ENCODE data around the gene CYB561D2. TPM values are rescaled to one million over a fixed set of nuclear protein-coding genes. Genes with fewer than 3 reads are reported as not detected.
A peak's percentile ranks its signal among the peaks of the same experiment; 100 is the strongest.

CYB561D2 gene
- total RNA-seq, 1 experiment from 2014 or later = 9.5 TPM

- H3K9me2 ChIP-seq (ENCODE audit: insufficient read depth) = no peaks in the 10 kb centered on the region
- no peaks in the 10 kb centered on the region for H3K27me3 ChIP-seq (ENCODE audit: insufficient read depth, low read length)
- no peaks in the 10 kb centered on the region for H3K36me3 ChIP-seq (ENCODE audit: control insufficient read depth in 1 of 2, insufficient read depth in 2 of 2, low read length in 2 of 2)
- no peaks in the 10 kb centered on the region for H3K9me3 ChIP-seq (ENCODE audit: control insufficient read depth in 1 of 2, insufficient read depth in 1 of 2, low read depth in 1 of 2, low read length in 2 of 2)
- intact Hi-C loops (cut with micrococcal nuclease) = no loop called here
- no peak overlapping the region for H2AFZ ChIP-seq (ENCODE audit: low read depth, low read length, poor library complexity, severe bottlenecking)
- H3K79me2 ChIP-seq (ENCODE audit: insufficient read depth, low read length) = no peaks in the 10 kb centered on the region
- no peaks in the 10 kb centered on the region for H4K20me1 ChIP-seq (ENCODE audit: insufficient read depth)
- H3K27ac ChIP-seq (ENCODE audit: low read depth, low read length) = no peak overlapping the region
- ChIA-PET RAD21 (ENCODE audit: low non-redundant PET in 1 of 2, low total read pairs in 2 of 2, uncharacterized antibody in 2 of 2, unreplicated experiment in 2 of 2) (no interaction called here), POLR2A (interaction anchor here (1.4 kb wide), 1 partner anchor 11 kb away, joined by 3 read pairs; no protein-coding TSS in a partner anchor), CTCF (no interaction called here)
- H3K4me2 ChIP-seq (ENCODE audit: low read length) = peak overlapping the region; percentile 45
- peaks cover 5 to 48% of the 10 kb centered on the region in 2 experiments for H3K4me1 ChIP-seq (ENCODE audit: control insufficient read depth in 1 of 2, insufficient read depth in 2 of 2, low read length in 2 of 2)
- no peak overlapping the region for H3K4me3 ChIP-seq (replicated peaks in 1 of 2; ENCODE audit: low read depth in 1 of 2, low read length in 2 of 2)
- ATAC-seq (peak; percentile 97), DNase-seq (ENCODE audit: low read depth, low spot score) (peak; percentile 55)
- TF ChIP-seq, protein P1, sequence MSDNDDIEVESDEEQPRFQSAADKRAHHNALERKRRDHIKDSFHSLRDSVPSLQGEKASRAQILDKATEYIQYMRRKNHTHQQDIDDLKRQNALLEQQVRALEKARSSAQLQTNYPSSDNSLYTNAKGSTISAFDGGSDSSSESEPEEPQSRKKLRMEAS (IDR thresholded peaks at IDR 0.05) = no peak; the same call in 1 of the 2 replicates
- no peak for TF ChIP-seq ELF1 (IDR thresholded peaks at IDR 0.05; ENCODE audit: borderline replicate concordance, low read depth)
- no peak for TF ChIP-seq POLR2A (IDR thresholded peaks at IDR 0.05; ENCODE audit: borderline replicate concordance, extremely low read depth, insufficient read depth, insufficient read length)
- TF ChIP-seq FOSL1 (IDR thresholded peaks at IDR 0.05; ENCODE audit: low read depth) = peak; percentile 97
- TF ChIP-seq POLR2AphosphoS5 (IDR thresholded peaks at IDR 0.05; ENCODE audit: low read depth, low read length) = peak; percentile 43; the same call in 1 of the 2 replicates
- BruUV-seq (replicated peaks) = no TSS peak
- H3K9ac ChIP-seq (ENCODE audit: low read length) = no peak overlapping the region
These were observed 45.8 kb downstream of the CYB561D2 start for GRCh38 chr3:50396502-50396901.

DNA sequence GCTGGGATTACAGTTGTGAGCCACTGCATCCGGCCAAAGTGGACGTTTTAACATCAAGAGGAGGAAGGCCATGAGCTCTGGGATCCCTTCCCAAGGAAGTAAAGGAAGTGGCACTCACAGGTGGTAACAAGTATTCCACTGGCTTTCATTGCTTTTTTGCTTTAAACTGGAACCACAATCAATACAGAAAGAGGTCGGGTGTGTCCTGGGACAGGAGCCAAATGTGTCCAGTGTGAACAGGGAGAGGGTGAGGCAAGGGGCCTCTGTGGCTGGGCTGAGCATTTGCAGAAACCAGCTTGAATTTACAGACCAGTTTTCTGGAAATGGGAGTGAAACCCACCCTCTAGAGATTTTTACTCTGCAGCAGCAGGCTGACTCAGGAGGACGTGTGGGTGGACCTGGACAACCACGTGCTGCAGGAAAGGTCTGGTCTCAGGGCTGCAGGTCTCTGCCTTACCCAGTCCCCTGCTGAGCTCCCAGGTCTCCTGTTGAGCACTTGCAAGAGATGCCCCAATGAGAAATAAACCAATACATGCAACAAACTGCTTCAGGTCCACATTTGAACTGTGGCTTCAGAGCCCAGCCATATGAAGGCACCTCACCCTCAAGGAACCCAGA, 51.4 kb downstream of the CYB561D2 start:
- DNase-seq (ENCODE audit: low read depth, low spot score) = no peak
- peak; percentile 55 for ATAC-seq

More for the DNA sequence above, 51.4 kb downstream of the CYB561D2 start:
- Histone ChIP-seq H3K9ac (ENCODE audit: low read length) (0 out of 2 replicates have a peak overlapping the region, but pooled peaks have one; percentile 17), H3K27ac (ENCODE audit: low read depth, low read length) (no peak overlapping the region; the same call in 1 of the 2 replicates), H3K36me3 (ENCODE audit: control insufficient read depth in 1 of 2, insufficient read depth in 2 of 2, low read length in 2 of 2) (no peaks in the 10 kb centered on the region), H3K9me2 (ENCODE audit: insufficient read depth) (no peaks in the 10 kb centered on the region), H3K4me3 (replicated peaks in 1 of 2; ENCODE audit: low read depth in 1 of 2, low read length in 2 of 2) (no peak overlapping the region), H2AFZ (ENCODE audit: low read depth, low read length, poor library complexity, severe bottlenecking) (no peak overlapping the region), H3K4me2 (ENCODE audit: low read length) (peak overlapping the region; percentile 56), H3K27me3 (ENCODE audit: insufficient read depth, low read length) (no peaks in the 10 kb centered on the region; the same call in 1 of the 2 replicates), H3K4me1 (ENCODE audit: control insufficient read depth in 1 of 2, insufficient read depth in 2 of 2, low read length in 2 of 2) (peaks cover 15 to 19% of the 10 kb centered on the region in 2 experiments), H3K79me2 (ENCODE audit: insufficient read depth, low read length) (no peaks in the 10 kb centered on the region), H4K20me1 (ENCODE audit: insufficient read depth) (no peaks in the 10 kb centered on the region), H3K9me3 (ENCODE audit: control insufficient read depth in 1 of 2, insufficient read depth in 1 of 2, low read depth in 1 of 2, low read length in 2 of 2) (no peaks in the 10 kb centered on the region)
- ChIA-PET POLR2A (no interaction called here), CTCF (no interaction called here), RAD21 (ENCODE audit: low non-redundant PET in 1 of 2, low total read pairs in 2 of 2, uncharacterized antibody in 2 of 2, unreplicated experiment in 2 of 2) (no interaction called here)
- no TSS peak for BruUV-seq (replicated peaks)
- TF ChIP-seq, protein P1 (IDR thresholded peaks at IDR 0.05) = peak; percentile 38; the same call in 1 of the 2 replicates
- TF ChIP-seq YY1 (IDR thresholded peaks at IDR 0.05; ENCODE audit: extremely low read depth, insufficient replicate concordance, low read depth, low read length) = no peak
- TF ChIP-seq, protein P2, sequence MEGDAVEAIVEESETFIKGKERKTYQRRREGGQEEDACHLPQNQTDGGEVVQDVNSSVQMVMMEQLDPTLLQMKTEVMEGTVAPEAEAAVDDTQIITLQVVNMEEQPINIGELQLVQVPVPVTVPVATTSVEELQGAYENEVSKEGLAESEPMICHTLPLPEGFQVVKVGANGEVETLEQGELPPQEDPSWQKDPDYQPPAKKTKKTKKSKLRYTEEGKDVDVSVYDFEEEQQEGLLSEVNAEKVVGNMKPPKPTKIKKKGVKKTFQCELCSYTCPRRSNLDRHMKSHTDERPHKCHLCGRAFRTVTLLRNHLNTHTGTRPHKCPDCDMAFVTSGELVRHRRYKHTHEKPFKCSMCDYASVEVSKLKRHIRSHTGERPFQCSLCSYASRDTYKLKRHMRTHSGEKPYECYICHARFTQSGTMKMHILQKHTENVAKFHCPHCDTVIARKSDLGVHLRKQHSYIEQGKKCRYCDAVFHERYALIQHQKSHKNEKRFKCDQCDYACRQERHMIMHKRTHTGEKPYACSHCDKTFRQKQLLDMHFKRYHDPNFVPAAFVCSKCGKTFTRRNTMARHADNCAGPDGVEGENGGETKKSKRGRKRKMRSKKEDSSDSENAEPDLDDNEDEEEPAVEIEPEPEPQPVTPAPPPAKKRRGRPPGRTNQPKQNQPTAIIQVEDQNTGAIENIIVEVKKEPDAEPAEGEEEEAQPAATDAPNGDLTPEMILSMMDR (IDR thresholded peaks at IDR 0.05 in 2 of 3, conservative IDR thresholded peaks at IDR 0.05 in 1 of 3; ENCODE audit: borderline replicate concordance in 1 of 3, insufficient read depth in 1 of 3, low read depth in 2 of 3, low read length in 2 of 3) = no peak
- intact Hi-C loops (cut with micrococcal nuclease) = loop anchor here (5.0 kb wide), 1 partner anchor 125 kb away; no protein-coding TSS in a partner anchor

All from HCT116 (cell line).